ENCODE data around the gene EPHA6.

GRCh38 chr3:97610626-97611025, 796.2 kb downstream of the EPHA6 start:
- TF ChIP-seq CTCF (IDR thresholded peaks at IDR 0.05; ENCODE audit: low read length) = no peak
- TF ChIP-seq EZH2 (IDR thresholded peaks at IDR 0.05; ENCODE audit: borderline replicate concordance, low read length) = no peak

Measured in OCI-LY1 (cell line).